ENCODE data around the gene PARG. TPM values are rescaled to one million over a fixed set of nuclear protein-coding genes. Genes with fewer than 3 reads are reported as not detected.
"Not testable (repeated sequence)": the region's sequence is repeated elsewhere in the genome, so short reads cannot be mapped to it uniquely, and the experiment has no call there.

The PARG gene
- total RNA-seq, 1 experiment from 2014 or later, result 42.4 TPM

GRCh38 chr10:49859933-49860332 lies 81.9 kb downstream of the PARG start:
- BruUV-seq (replicated peaks); H3K4me1 ChIP-seq (ENCODE audit: insufficient read depth, low read length, poor library complexity, severe bottlenecking); H3K4me3 ChIP-seq (ENCODE audit: low read depth, low read length, poor library complexity, severe bottlenecking); H3K27ac ChIP-seq (ENCODE audit: low read depth, low read length, poor library complexity, severe bottlenecking); H3K27me3 ChIP-seq (replicated peaks; ENCODE audit: insufficient read depth, low read depth, low read length, poor library complexity); CTCF ChIA-PET; H3K36me3 ChIP-seq (ENCODE audit: insufficient read depth, low read length, poor library complexity, severe bottlenecking); H3K9me3 ChIP-seq (ENCODE audit: low read depth, low read length, poor library complexity, severe bottlenecking); intact Hi-C loops (cut with micrococcal nuclease; ENCODE audit: unreplicated experiment); POLR2A ChIA-PET (ENCODE audit: low non-redundant PET): not testable (repeated sequence)
- DNase-seq (ENCODE audit: low spot score), result peak; percentile 46

- POLR2A ChIA-PET (ENCODE audit: low non-redundant PET); BruUV-seq (replicated peaks); H3K9me3 ChIP-seq (ENCODE audit: low read depth, low read length, poor library complexity, severe bottlenecking); H3K27me3 ChIP-seq (replicated peaks; ENCODE audit: insufficient read depth, low read depth, low read length, poor library complexity); intact Hi-C loops (cut with micrococcal nuclease; ENCODE audit: unreplicated experiment); CTCF ChIA-PET; H3K4me3 ChIP-seq (ENCODE audit: low read depth, low read length, poor library complexity, severe bottlenecking); DNase-seq (ENCODE audit: low spot score); H3K4me1 ChIP-seq (ENCODE audit: insufficient read depth, low read length, poor library complexity, severe bottlenecking); H3K27ac ChIP-seq (ENCODE audit: low read depth, low read length, poor library complexity, severe bottlenecking); H3K36me3 ChIP-seq (ENCODE audit: insufficient read depth, low read length, poor library complexity, severe bottlenecking): not testable (repeated sequence)
These were observed 83.0 kb downstream of the PARG start for GRCh38 chr10:49858697-49859382.

GRCh38 chr10:49849520-49849919 lies 92.3 kb downstream of the PARG start:
- DNase-seq (ENCODE audit: low spot score); intact Hi-C loops (cut with micrococcal nuclease; ENCODE audit: unreplicated experiment); POLR2A ChIA-PET (ENCODE audit: low non-redundant PET); H3K4me3 ChIP-seq (ENCODE audit: low read depth, low read length, poor library complexity, severe bottlenecking); H3K36me3 ChIP-seq (ENCODE audit: insufficient read depth, low read length, poor library complexity, severe bottlenecking); H3K4me1 ChIP-seq (ENCODE audit: insufficient read depth, low read length, poor library complexity, severe bottlenecking); BruUV-seq (replicated peaks); H3K27ac ChIP-seq (ENCODE audit: low read depth, low read length, poor library complexity, severe bottlenecking); H3K9me3 ChIP-seq (ENCODE audit: low read depth, low read length, poor library complexity, severe bottlenecking); H3K27me3 ChIP-seq (replicated peaks; ENCODE audit: insufficient read depth, low read depth, low read length, poor library complexity); CTCF ChIA-PET: not testable (repeated sequence)

- Histone ChIP-seq H3K9me3 (ENCODE audit: low read depth, low read length, poor library complexity, severe bottlenecking) (no peaks in the 10 kb centered on the region), H3K27ac (ENCODE audit: low read depth, low read length, poor library complexity, severe bottlenecking) (no peak overlapping the region), H3K4me1 (ENCODE audit: insufficient read depth, low read length, poor library complexity, severe bottlenecking) (no peaks in the 10 kb centered on the region), H3K27me3 (replicated peaks; ENCODE audit: insufficient read depth, low read depth, low read length, poor library complexity) (no peaks in the 10 kb centered on the region), H3K4me3 (ENCODE audit: low read depth, low read length, poor library complexity, severe bottlenecking) (no peak overlapping the region), H3K36me3 (ENCODE audit: insufficient read depth, low read length, poor library complexity, severe bottlenecking) (peaks cover 11% of the 10 kb centered on the region)
- ChIA-PET CTCF (no interaction called here), POLR2A (ENCODE audit: low non-redundant PET) (no interaction called here)
- intact Hi-C loops (cut with micrococcal nuclease; ENCODE audit: unreplicated experiment), result no loop called here
- BruUV-seq (replicated peaks), result no TSS peak
- TF ChIP-seq CTCF (conservative IDR thresholded peaks at IDR 0.05; ENCODE audit: low read depth, low read length) (no peak), EZH2 (IDR thresholded peaks at IDR 0.05; ENCODE audit: borderline replicate concordance, low read depth, low read length, poor library complexity, severe bottlenecking) (no peak)
- DNase-seq (ENCODE audit: low spot score), result peak; percentile 27
These were observed 96.8 kb downstream of the PARG start for GRCh38 chr10:49844775-49845595.

- intact Hi-C loops (cut with micrococcal nuclease; ENCODE audit: unreplicated experiment); H3K4me1 ChIP-seq (ENCODE audit: insufficient read depth, low read length, poor library complexity, severe bottlenecking); CTCF ChIA-PET; H3K9me3 ChIP-seq (ENCODE audit: low read depth, low read length, poor library complexity, severe bottlenecking); POLR2A ChIA-PET (ENCODE audit: low non-redundant PET); H3K27me3 ChIP-seq (replicated peaks; ENCODE audit: insufficient read depth, low read depth, low read length, poor library complexity); H3K27ac ChIP-seq (ENCODE audit: low read depth, low read length, poor library complexity, severe bottlenecking); BruUV-seq (replicated peaks); DNase-seq (ENCODE audit: low spot score); H3K4me3 ChIP-seq (ENCODE audit: low read depth, low read length, poor library complexity, severe bottlenecking): not testable (repeated sequence)
- H3K36me3 ChIP-seq (ENCODE audit: insufficient read depth, low read length, poor library complexity, severe bottlenecking), result peaks cover 22% of the 10 kb centered on the region
These were observed 99.5 kb downstream of the PARG start for GRCh38 chr10:49842333-49842628.

Measured in A673 (cell line).